IPS DF 4.7 (cell line): Measurements from ENCODE around the gene DALRD3.

Experiments
- DNase-seq: peaks from one replicate; pipeline ENCODE4 v3.0.0-alpha.2; 2013; ENCODE audit warnings: low spot score; ENCODE audit errors: extremely low read depth

DALRD3 gene

DNA sequence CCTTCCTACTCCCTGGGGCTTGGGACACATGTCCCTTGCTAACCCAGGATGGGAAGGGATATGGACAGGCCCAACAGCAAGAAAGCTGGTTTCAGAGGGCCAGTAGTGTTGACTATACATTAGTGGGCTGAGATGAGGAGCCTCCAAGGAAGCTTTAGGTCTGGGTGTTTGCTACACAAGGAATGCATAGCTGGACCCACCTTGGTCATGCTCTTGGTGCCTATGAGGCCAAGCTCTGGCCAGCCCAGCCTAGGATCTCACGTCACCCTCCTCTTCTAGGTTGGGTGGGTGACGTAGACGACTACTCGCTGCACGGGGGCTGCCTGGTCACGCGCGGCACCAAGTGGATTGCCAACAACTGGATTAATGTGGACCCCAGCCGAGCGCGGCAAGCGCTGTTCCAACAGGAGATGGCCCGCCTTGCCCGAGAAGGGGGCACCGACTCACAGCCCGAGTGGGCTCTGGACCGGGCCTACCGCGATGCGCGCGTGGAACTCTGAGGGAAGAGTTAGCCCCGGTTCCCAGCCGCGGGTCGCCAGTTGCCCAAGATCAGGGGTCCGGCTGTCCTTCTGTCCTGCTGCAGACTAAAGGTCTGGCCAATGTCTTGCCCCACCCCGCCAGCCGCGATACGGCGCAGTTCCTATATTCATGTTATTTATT, 11.8 kb downstream of the DALRD3 start:
- no peak for DNase-seq

DNA sequence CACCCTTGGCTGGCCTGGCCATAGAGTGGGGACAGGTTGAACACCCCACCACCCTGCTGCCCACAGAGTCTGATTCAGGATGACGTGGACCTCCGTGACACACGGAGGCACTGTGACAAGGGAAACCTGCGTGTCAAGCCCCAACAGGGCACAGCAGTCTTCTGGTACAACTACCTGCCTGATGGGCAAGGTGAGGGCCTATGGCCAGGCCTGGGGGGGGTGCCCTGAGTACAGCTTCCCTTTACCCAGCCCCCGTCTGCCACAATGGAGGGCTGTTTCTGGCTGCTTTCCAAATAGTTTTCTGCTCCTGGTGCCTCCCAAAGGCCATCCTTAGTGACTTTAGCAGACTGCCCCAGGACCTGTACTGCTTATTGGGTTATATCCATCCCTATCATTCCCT, 12.4 kb downstream of the DALRD3 start:
- DNase-seq: no peak

DNA sequence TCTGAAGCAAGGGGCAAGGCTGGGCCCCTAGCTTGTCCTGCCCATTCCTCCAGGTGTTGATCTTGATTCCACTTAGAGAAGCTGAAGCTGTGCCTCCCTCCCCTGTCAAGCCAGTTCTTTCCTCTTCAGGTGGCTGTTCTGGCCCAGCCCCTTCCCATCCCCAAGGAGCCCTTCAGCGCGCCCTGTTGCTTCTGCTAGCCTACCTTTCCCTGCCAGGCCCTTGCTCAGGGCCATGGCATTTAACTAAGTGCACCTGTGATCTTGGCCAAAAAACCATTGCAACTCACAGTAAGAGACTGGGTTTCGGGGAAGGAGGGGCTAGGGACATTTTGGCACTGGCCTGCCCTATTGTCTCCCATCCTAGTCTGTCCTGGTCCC, 13.1 kb downstream of the DALRD3 start:
- DNase-seq: no peak

DNA sequence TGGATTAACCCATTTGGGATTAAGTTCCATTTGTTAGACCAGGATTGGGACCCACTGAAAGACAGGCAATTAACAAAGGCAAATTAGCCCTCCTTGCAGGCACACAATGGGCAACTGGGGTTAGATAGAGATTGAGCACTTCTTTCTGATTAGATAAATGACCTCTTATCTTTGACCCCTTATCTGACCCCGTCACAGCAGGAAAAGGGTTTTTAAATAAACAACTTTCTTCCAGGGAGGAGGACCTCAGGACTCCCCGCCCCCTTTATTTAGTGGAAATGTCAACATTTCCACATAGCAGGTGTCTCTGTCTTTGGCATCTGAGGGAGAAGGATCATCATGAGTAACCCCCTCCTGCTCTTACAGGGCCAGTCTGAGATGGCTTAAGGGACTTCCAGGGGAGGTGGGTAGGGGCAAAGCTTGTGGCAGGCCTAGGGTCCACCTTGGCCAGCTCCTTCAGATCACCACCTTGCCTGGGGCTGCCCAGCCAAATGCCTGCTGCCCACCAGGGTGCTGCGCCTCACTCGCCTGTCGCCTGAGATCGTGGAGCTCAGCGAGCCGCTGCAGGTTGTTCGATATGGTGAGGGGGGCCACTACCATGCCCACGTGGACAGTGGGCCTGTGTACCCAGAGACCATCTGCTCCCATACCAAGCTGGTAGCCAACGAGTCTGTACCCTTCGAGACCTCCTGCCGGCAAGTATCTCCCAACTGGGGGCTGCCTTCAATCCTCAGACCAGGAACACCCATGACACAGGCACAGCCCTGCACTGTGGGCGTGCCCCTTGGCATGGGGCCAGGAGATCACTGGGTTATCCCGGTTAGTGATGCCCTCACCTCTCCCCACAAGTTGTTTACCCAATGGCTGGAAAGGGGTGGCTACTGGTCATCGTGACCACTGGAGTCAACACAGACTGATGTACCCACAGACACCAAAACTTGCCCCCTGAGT, 13.8 kb downstream of the DALRD3 start:
- no peak for DNase-seq

DNA sequence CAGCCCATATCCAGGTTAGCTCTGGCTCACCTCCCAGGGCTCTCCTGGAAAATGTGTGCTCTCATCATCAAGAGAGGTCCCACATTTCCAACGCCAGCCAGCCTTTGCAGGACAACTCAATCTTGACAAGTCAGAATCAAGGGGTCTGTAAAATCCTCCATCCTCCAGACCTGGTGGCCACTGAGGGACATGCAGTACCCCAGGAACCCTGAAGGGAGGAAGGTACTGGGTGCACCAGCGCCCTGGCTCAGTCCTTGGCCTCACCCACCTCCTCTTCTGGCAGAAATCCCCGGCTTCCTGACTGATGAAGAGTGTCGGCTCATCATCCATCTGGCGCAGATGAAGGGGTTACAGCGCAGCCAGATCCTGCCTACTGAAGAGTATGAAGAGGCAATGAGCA, 17.2 kb downstream of the DALRD3 start:
- DNase-seq: no peak

DNA sequence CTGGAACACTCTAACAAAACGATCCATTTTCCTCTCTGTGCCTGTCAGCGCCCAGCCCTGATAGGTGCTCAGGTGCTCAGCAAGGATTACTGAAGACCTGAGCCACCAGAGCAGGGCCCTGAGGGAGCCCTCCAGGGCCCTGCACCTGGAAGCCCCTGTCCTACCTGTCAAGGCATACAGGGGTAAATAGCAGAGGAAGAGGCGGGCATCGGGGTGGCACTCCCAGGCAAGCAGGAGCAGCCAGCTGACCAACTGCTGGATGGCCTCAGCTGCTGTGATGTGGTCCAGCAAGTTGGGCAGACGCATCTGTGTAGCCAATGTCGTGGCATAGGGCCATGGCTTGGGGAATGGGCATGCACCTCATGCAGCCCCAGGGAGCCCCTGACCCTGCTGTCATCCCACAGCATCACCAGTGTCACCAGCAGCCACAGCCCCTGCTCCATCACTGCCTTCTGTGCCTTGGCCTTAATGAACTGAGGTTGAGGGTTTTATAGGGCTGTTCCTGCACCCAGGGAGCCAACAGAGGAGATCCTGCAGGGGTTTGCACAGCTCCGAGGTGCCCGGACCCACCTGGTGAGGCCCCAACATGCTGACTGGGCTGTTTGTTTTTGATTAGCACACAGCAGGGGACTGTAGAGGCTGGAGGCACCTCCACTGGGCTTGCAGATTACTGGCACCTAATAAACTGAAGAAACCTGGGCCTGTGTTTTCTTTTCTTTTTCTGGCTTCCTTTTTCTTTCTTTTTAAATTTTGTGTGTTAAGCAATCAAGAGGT, 19.1 kb downstream of the DALRD3 start:
- DNase-seq: no peak

DNA sequence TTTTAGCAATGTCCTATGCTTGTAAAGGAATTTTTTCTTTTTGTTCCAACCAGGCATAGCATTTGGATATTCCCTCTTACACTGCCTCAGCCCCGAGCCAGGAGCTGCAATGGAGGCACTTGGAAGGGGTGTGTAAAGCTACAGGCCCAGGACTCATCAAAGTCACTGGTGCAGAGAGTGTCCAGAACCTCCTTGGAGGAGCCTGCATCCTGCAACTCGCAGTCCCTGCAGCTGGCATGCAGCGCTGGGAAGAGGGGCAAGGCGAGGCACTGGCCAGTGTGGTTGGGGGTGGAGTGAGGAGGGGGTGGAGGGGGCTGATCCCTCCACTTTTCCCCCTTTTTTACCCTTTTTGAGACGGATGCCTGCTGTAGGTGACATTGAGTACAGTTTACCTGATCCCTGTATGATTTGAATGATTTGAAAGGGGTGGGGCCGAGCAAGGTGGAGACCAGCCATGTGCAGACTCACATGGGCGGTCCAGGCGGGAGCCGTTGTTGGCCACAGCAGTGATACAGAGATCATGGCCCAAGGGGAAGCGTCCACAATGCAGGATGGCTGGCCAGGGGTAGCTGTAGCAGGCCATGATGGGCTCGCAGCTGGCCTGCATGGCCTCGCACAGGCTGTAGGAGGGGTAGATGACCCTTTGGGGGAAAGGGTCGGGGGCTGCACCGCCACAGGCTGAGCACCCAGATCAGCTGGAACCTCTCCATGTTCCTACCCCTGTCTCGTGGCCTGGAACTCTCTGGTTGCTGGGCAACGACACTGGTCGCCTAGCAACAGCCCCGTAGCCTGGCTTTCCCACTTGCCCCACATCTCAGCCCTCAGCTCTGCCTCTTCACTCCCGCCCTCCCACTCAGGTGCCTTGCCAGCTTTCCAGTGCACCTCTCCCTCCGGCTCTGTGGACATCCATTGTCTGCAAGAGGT, 20.4 kb downstream of the DALRD3 start:
- no peak for DNase-seq

DNA sequence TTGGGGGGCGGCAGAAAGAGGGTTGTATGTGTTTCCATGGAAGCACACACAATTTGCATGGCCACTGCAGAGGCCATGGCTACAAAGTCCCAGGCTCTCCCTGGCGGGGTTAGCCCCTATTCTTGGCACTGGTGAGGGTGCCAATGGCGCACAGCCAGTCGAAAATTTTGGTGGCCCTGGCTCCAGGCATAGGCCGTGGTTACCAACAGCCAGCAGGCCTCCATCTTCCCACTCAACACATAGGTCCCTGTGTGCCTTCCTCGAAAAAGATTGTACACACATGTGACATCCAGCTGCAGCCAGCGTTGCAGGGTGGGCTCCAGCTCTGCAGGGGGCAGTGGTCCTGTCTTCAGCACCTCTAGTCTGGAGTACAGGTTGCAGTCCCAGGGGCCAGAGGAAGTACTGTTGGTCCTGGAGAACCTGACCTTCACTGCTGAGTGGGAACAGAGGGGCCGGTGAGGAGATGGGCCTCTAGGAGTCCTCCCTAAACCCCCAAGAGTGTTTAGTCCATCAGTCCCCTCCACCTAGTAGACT, 21.2 kb downstream of the DALRD3 start:
- no peak for DNase-seq

DNA sequence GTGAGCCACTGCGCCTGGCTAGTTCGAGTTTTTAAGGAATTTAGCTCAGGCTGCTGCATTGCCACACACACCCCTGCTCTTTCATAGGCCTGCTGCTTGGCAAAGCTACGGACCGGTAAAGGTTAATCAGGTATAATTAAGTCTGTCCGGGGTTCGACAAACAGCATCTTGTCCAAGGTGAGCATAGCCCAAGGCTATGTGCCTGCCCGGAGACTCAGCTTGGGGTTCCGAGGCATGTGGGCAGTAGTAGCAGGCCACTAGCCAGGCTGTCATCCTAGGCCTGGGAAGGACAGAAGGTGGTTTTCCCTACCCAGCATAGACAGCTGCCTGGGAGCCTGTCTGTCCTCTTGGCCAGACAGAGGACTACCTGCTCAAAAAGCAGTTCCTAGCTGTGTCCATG, 21.7 kb downstream of the DALRD3 start:
- no peak for DNase-seq

DNA sequence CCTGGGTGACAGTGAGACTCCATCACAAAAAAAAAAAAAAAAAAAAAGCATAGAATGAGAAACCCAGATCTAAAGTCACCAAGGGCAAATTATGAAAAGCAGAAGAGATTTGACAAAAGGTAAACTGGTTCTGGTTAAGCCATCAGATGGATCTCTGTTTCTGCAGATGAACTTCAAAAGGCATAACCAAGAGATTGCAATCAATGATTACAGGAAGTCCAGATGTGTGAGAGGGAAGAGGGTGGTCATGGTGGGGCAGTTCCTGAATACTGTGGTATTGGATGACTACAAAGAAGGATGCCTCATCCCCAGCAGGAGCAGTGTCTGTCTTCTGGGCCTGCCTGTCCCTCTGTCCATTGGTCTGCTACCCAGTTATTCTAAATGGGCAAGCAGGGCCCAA, 24.5 kb downstream of the DALRD3 start:
- DNase-seq: no peak

DNA sequence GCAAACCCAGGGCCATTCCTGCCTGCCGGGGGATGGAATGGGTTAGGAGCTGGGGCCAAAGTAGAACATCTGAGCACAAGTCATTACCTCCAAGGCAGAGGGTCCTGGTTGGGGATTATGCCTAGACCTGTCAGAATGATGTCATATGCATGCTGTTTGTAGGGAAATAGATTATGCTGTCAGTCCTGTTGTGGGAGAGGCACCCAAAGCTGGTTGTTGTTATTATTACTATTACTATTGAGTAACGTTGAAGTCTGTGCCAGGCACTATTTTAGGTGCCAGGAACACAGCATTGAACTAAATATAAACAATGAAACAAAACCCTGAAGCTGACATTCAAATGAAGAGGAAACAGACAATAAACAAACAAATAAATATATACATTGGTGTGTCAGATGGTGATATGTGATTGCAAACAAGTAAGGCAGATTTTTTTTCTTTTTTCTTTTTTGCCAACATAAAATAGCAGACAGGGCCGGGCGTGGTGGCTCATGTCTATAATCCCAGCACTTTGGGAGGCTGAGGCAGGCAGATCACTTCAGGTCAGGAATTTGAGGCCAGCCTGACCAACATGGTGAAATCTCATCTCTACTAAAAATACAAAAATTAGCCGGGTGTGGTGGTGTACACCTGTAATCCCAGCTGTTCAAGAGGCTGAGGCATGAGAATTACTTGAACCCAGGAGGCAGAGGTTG, 26.4 kb downstream of the DALRD3 start:
- DNase-seq: no peak

DNA sequence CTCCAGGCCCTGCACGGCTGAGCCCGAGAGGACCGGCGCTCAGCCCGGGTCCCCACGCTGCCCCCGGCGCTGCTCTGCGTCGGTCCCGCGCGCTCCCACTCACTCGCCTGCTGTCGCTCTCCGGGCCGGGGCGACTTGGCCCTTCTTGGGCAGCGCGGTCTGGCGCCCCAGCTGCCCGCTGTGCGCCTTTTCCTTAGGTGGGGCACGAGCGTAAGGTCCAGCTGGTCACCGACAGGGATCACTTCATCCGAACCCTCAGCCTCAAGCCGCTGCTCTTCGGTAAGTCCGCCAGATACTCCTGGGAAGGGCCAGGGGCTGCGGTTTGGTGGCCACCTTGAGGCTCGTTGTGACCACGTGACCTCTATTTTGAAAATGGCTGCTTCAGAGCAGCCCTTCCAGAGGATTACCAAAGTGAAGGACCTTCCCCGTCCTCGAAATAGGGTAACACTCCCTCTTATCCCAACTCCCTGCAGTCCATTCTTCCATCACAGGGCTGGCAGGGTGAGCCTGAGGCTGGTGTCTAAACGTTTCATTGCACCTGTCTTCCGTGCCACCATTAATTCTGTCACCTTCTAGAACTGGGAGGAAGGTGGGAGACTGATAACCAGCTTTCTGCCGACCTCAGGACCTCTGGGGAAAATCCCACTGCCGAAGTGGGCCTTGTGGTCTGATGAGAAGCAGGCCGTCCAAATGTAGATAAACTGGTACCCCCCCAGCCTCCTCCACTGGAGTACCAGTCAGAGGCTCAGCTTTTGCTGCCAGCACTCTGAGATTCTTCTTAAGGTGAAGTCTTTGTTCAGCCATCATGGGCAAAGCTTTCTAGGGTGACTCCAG, 27.5 kb downstream of the DALRD3 start:
- DNase-seq: no peak

DNA sequence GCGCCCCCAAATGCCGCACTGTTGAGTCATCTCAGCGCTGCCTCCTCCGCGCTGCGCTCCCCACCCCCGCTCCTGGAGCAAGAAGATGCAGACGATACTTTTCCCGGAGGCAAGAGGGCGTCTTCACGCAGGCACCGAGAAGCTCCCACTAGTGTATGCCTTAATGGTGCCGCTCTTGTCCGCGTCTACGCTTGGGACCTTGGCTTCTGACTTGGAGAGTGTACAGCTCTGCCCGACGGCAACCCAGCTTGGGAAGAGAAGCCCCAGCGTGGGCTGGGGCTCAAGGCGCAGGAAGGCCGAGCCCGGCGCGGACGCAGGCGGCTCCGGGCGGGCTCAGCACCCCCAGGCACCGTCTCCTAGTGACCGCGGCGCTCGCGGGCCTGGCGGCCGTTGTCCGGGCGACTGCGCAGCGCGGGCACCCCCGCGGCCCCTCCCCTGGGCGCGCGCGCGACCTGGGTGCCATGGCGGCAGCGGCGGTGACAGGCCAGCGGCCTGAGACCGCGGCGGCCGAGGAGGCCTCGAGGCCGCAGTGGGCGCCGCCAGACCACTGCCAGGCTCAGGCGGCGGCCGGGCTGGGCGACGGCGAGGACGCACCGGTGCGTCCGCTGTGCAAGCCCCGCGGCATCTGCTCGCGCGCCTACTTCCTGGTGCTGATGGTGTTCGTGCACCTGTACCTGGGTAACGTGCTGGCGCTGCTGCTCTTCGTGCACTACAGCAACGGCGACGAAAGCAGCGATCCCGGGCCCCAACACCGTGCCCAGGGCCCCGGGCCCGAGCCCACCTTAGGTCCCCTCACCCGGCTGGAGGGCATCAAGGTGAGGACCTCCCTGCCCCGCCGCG, 28.4 kb downstream of the DALRD3 start, which contains the start of gene P4HTM:
Gene P4HTM, plus strand, starts transcription at position 446 of the 840 bp plus-strand sequence. Its CDS starts 16 bp downstream, at position 462.
- no peak for DNase-seq

DNA sequence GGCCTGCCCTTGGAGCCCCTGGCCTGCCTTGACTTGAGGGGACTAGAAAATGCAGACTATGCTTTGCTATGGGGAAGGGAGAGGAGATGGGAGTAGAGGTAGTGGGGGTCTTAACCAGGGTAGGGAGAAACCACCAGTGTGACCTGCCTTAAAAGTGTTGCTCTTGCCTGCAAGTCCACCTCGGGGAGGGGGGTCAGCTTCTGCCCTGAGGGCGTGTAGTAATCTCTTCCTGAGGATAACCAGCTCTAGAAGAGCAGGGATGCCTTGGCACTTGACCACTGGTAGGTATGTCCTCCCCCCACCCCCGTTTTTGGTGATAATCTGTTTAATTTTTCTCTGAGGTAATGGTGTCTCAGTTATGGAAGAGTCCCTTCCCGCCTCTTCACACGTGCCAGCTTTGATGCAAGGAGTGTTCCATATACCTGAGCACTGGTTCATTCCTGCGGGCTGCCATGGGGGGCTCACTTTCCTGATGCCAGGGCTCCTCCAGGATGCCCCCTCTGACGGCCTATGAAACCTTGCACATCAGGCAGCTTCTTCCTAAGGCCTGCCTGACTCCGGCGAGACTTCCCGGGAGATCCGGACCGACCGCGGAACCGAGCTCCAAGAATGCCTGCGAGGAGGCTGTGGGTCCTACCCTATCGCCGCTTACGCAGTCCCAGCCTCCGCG, 29.1 kb downstream of the DALRD3 start:
- DNase-seq: no peak

DNA sequence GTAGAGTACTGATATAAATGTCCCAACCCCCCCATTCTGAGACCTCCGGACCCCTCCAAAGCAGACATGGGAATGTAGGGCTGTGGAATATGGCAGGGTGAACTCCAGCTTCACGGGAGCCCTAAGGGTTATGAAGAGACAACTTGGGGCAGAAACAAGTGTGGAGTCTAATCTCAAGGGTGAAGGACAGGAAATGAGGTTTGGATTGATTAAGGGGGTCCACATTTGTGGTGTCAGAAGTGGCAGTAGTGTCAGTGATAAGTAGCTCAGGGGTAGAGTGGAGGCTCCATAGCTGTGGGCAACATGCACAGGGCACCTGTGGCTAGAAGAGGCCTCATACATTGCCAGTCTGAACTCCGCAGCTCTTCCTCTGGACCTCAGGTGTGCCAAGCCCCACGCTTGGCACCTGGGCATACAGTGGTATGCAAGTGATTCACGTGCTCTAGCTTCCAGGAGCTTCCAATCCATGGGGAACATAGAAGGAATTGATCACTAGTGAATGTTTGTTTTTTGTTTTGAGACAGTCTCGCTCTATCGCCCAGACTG, 32.5 kb downstream of the DALRD3 start:
- no peak for DNase-seq

DNA sequence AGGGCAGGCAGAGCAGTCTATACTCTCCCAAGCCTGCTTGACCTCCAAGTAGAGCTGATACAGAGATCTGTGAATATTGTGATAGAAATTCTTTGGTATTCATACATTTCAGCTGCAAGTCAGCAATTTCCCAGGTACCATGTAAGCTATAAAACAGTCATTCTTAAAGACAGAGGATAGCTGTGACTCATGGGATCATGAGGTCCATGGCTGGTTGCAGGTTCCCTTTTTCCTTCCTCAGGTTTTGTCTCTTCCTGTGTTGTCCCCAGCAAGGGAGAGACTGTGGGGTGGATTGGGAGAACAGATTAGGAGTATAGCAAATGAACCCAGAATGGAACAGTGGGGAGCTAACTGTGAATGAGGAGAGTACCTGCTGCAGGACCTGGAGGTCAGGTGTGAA, 33.7 kb downstream of the DALRD3 start:
- no peak for DNase-seq

DNA sequence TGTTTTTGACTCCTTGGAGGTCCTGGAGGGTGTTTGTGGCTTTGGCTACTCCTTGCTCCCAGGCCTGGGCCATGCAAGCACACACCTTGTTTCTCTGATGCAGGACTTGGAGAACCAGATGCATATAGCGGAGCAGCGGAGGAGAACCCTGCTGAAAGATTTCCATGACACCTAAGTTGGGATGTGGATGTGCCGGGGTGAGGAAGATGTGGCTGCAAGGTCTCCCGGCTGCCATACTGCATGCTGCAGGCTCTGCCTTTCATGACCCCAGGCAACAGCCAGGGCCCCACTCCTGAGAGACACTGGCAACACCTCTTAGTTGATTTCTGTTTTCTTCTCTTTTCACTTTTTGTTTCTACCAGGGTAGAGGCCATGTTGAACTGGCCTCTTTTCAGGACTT, 35.3 kb downstream of the DALRD3 start:
- no peak for DNase-seq
